Effector memory CD8-positive, alpha-beta T cell (primary cell): ENCODE results near the gene KIF26B.

Experiments used
- ATAC-seq: fragments of 150-1000 bp; cut with Tn5 transposase; replicated peaks from 2 replicates; pipeline ENCODE4 v1.10.0; 2021; ENCODE audit warnings: mild to moderate bottlenecking, moderate library complexity
- DNase-seq, 3 experiments: peaks; one replicate each; pipeline ENCODE4 v3.0.0; 2021
- H3K27ac Mint-ChIP-seq, 2 donors: one replicate each; pipeline ENCODE4 v1.8.0; 2022; ENCODE audit warnings: mild to moderate bottlenecking in 2 of 2, mixed read lengths in 2 of 2, moderate library complexity in 2 of 2
- H3K27me3 Mint-ChIP-seq, 2 donors: one replicate each; pipeline ENCODE4 v1.8.0; 2022; ENCODE audit warnings: mixed read lengths in 2 of 2
- H3K36me3 Mint-ChIP-seq: one replicate; pipeline ENCODE4 v1.8.0; 2022; ENCODE audit warnings: mild to moderate bottlenecking, moderate library complexity, mixed read lengths; ENCODE audit not compliant: insufficient read depth
- H3K4me1 Mint-ChIP-seq, 2 donors: one replicate each; pipeline ENCODE4 v1.8.0; 2022; ENCODE audit warnings: low read depth in 2 of 2, mixed read lengths in 2 of 2
- H3K4me3 Mint-ChIP-seq, 2 donors: one replicate each; pipeline ENCODE4 v1.8.0; 2022; ENCODE audit warnings: mild to moderate bottlenecking in 2 of 2, mixed read lengths in 2 of 2, moderate library complexity in 2 of 2
- H3K9me3 Mint-ChIP-seq, 2 donors: one replicate each; pipeline ENCODE4 v1.8.0; 2022; ENCODE audit warnings: mixed read lengths in 2 of 2

Gene KIF26B

GRCh38 chr1:245370175-245370825, 215.5 kb downstream of the KIF26B start:
- peaks cover 0 to 6% of the 10 kb centered on the region in 2 donors for H3K27me3 Mint-ChIP-seq
- no peaks in the 10 kb centered on the region for H3K4me1 Mint-ChIP-seq
- peaks cover 4% of the 10 kb centered on the region for H3K36me3 Mint-ChIP-seq
- ATAC-seq (no peak), DNase-seq (no peak)
- H3K27ac Mint-ChIP-seq, result no peak overlapping the region
- no peaks in the 10 kb centered on the region for H3K9me3 Mint-ChIP-seq
- H3K4me3 Mint-ChIP-seq, result no peak overlapping the region

GRCh38 chr1:245370905-245371581, 216.3 kb downstream of the KIF26B start:
- DNase-seq (no peak), ATAC-seq (no peak)
- peaks cover 4 to 5% of the 10 kb centered on the region in 2 donors for H3K27me3 Mint-ChIP-seq
- H3K9me3 Mint-ChIP-seq, result no peaks in the 10 kb centered on the region
- peaks cover 4% of the 10 kb centered on the region for H3K36me3 Mint-ChIP-seq
- no peak overlapping the region for H3K27ac Mint-ChIP-seq
- H3K4me3 Mint-ChIP-seq, result no peak overlapping the region
- H3K4me1 Mint-ChIP-seq, result no peaks in the 10 kb centered on the region

DNA sequence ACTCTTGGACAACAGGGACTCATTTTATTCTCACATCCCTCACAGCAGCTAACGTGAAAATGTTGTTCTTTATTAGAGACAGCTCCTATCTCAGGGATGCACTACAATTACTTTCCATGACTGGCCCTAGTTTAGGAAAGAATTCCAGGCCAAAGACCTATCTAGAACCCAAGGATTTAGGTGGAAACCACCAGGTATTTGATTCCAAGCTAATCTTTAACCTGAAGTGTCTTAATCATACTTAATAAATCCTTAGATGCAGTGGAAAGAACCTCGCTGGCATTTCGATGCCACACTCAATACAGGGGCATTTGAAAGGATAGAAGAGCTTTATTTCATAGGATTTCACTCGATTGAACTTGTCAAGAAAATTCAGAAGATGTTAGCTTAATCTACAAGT, 218.3 kb downstream of the KIF26B start:
- Mint-ChIP-seq H3K27ac (no peak overlapping the region), H3K4me3 (no peak overlapping the region), H3K27me3 (peaks cover 5 to 6% of the 10 kb centered on the region in 2 donors), H3K4me1 (peaks cover 4 to 7% of the 10 kb centered on the region in 2 donors), H3K36me3 (peaks cover 4% of the 10 kb centered on the region), H3K9me3 (no peaks in the 10 kb centered on the region)
- ATAC-seq (no peak), DNase-seq (no peak)

DNA sequence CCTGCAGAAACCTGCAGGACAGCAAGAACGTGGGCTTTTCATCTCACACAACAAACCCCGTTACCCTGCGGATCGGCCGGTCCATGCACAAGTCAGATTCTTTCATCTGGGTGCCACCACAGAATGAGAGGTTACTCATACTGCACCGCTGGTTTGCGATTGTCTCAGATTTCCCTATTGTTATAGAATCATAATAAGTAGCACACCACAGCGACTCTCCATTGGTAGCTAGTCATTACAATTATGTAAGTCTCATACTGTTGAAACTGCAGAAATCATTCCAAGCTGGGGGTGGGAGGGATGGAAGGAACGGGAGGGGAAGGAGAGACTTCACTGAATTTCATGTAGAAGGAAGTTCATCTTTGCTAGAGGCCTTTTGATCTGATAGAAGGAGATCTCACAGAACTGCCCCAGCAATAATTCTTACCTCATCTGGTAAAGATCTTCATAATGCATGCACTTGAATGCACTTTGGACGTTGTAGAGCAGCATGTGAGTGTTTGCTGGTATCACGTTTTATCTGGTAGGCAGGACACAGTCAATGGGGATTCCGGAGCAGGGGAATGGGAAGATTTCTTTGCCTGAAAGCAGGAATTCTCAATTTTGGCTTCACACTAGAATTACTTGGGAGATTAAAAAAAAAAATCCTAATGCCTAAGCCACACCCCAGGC, 221.1 kb downstream of the KIF26B start:
- peaks cover 4% of the 10 kb centered on the region for H3K36me3 Mint-ChIP-seq
- H3K4me1 Mint-ChIP-seq, result peaks cover 4 to 7% of the 10 kb centered on the region in 2 donors
- no peak overlapping the region for H3K4me3 Mint-ChIP-seq
- no peak overlapping the region for H3K27ac Mint-ChIP-seq
- DNase-seq (no peak), ATAC-seq (no peak)
- no peaks in the 10 kb centered on the region for H3K9me3 Mint-ChIP-seq
- peaks cover 5 to 6% of the 10 kb centered on the region in 2 donors for H3K27me3 Mint-ChIP-seq

GRCh38 chr1:245377854-245378253, 223.1 kb downstream of the KIF26B start:
- no peak overlapping the region for H3K4me3 Mint-ChIP-seq
- peaks cover 4% of the 10 kb centered on the region for H3K36me3 Mint-ChIP-seq
- no peak for ATAC-seq
- H3K9me3 Mint-ChIP-seq, result peaks cover 0 to 3% of the 10 kb centered on the region in 2 donors
- DNase-seq, result no peak
- peak overlapping the region in 1 of 2 donors; percentile 10 for H3K27ac Mint-ChIP-seq
- peaks cover 4 to 7% of the 10 kb centered on the region in 2 donors for H3K4me1 Mint-ChIP-seq
- peaks cover 5 to 11% of the 10 kb centered on the region in 2 donors for H3K27me3 Mint-ChIP-seq

- peaks cover 0 to 3% of the 10 kb centered on the region in 2 donors for H3K9me3 Mint-ChIP-seq
- no peak overlapping the region for H3K4me3 Mint-ChIP-seq
- DNase-seq (no peak), ATAC-seq (no peak)
- H3K27me3 Mint-ChIP-seq, result peaks cover under 1 to 11% of the 10 kb centered on the region in 2 donors
- peaks cover 4 to 7% of the 10 kb centered on the region in 2 donors for H3K4me1 Mint-ChIP-seq
- H3K27ac Mint-ChIP-seq, result peak overlapping the region in 1 of 2 donors; percentile 10
- H3K36me3 Mint-ChIP-seq, result peaks cover 4% of the 10 kb centered on the region
Measured at GRCh38 chr1:245378311-245378722, 223.5 kb downstream of the KIF26B start.

- H3K27me3 Mint-ChIP-seq, result peaks cover 0 to 11% of the 10 kb centered on the region in 2 donors
- no peak overlapping the region for H3K27ac Mint-ChIP-seq
- ATAC-seq (no peak), DNase-seq (no peak)
- peaks cover 4 to 7% of the 10 kb centered on the region in 2 donors for H3K4me1 Mint-ChIP-seq
- H3K9me3 Mint-ChIP-seq, result peaks cover 0 to 3% of the 10 kb centered on the region in 2 donors
- no peak overlapping the region for H3K4me3 Mint-ChIP-seq
- H3K36me3 Mint-ChIP-seq, result no peaks in the 10 kb centered on the region
Measured at GRCh38 chr1:245378745-245379144, 224.0 kb downstream of the KIF26B start.

DNA sequence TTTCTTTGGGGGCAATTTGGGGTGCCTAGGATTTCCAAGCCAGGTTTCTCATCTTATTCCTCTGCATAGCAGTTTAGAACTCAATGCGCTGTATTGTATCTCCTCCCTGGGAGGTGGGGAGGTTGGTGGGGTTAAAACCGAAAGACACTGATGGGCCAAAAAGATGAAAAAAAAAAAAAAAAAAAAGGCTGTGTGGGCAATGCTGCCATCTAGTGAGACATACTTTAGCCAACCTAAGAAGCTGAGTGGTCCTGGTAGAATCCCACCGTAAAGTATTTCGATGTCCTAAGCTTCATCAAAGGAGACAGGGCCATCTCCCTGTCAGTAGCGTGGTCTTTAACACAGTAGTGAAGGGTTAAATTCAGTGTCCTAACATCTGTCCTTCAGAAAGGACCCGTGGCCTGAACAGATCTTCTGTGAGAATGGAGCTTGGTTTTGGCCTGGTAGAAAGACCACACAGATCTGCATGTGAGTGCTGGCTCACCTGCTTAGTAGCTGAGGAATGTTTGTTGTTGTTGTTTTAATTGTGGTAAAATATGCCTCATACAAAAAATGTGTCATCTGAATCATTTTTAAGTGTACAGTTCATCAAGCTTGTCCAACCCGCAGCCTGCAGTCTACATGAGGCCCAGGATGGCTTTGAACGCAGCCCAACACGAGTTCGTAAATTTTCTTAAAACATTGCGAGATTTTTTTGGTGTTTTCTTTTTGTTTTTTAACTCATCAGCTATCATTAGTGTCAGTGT, 226.2 kb downstream of the KIF26B start:
- Mint-ChIP-seq H3K4me1 (peaks cover 4 to 7% of the 10 kb centered on the region in 2 donors), H3K4me3 (no peak overlapping the region), H3K9me3 (peaks cover 0 to 3% of the 10 kb centered on the region in 2 donors), H3K36me3 (no peaks in the 10 kb centered on the region), H3K27me3 (peaks cover 12 to 17% of the 10 kb centered on the region in 2 donors), H3K27ac (no peak overlapping the region)
- ATAC-seq (no peak), DNase-seq (no peak)

DNA sequence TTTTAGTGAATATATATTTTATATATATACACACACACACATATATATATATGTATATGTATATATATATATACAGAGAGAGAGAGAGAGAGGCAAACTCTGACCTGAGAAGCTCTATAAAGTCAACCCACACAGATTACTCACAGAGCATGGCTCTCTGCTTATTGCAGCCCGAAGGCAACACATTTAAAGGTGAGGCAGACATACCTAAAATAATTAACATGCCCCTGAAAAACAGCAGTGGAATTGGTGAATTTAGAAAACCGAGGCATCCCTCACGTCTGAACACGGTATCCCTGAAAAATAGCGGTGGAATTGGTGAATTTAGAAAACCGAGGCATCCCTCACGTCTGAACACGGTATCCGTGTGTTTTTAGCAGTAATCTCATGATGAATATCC, 228.2 kb downstream of the KIF26B start:
- DNase-seq (no peak), ATAC-seq (no peak)
- no peaks in the 10 kb centered on the region for H3K4me1 Mint-ChIP-seq
- H3K27me3 Mint-ChIP-seq, result peaks cover 17 to 33% of the 10 kb centered on the region in 2 donors
- H3K36me3 Mint-ChIP-seq, result no peaks in the 10 kb centered on the region
- no peak overlapping the region for H3K4me3 Mint-ChIP-seq
- H3K9me3 Mint-ChIP-seq, result peaks cover 0 to 3% of the 10 kb centered on the region in 2 donors
- no peak overlapping the region for H3K27ac Mint-ChIP-seq

DNA sequence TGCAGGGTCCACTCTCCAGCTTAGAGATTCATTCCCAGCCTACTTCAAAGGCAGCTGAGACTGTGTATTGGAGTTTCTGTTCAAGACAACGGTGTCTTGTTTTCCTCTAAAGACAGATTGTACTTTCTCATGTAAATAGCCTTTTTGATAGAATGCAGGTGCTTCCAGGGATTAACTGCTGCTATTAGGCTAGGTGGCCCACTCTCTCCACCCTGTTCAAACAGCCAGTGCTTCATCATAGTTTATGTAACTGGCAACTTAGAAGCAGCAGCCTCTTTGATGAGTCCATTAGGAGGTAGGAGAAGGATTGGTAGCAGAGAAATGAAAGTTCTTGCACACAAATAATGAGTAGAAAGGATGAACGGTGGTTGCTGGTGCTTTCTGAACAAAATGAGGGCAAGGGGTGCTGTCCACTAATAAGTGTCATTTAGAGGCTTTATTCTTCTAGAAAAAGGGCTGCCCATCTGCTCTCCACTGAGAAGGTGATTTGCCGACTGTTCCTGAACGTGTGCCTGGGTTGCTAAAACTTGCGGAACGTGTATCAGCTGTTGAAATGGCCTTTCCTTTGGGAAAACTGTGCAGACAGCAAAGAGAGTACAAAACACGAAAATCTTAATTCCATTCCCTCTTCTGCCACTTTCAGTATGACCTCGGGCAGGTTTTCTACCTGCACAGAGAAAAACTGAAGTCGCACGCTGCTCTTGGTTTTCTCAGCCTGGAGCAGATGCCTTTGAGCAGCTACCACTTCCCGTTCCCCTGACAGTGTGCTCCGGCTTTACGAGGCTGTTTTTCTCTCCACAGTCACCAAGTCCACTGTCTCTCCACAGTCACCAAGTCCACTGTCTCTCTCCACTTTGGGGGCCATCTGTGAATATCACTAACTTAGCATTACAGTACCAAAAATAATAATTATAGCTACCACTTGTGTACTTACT, 228.9 kb downstream of the KIF26B start:
- H3K36me3 Mint-ChIP-seq, result no peaks in the 10 kb centered on the region
- no peak overlapping the region for H3K4me3 Mint-ChIP-seq
- DNase-seq (no peak), ATAC-seq (no peak)
- H3K27ac Mint-ChIP-seq, result no peak overlapping the region
- no peaks in the 10 kb centered on the region for H3K4me1 Mint-ChIP-seq
- peaks cover 17 to 33% of the 10 kb centered on the region in 2 donors for H3K27me3 Mint-ChIP-seq
- peaks cover 0 to 3% of the 10 kb centered on the region in 2 donors for H3K9me3 Mint-ChIP-seq

- peaks cover 2% of the 10 kb centered on the region for H3K36me3 Mint-ChIP-seq
- H3K4me3 Mint-ChIP-seq, result no peak overlapping the region
- H3K27me3 Mint-ChIP-seq, result peaks cover 21 to 32% of the 10 kb centered on the region in 2 donors
- ATAC-seq, result no peak
- H3K9me3 Mint-ChIP-seq, result peaks cover 0 to 3% of the 10 kb centered on the region in 2 donors
- no peak overlapping the region for H3K27ac Mint-ChIP-seq
- H3K4me1 Mint-ChIP-seq, result no peaks in the 10 kb centered on the region
- no peak for DNase-seq
Measured at GRCh38 chr1:245386297-245386971, 231.6 kb downstream of the KIF26B start.

- DNase-seq (no peak), ATAC-seq (no peak)
- Mint-ChIP-seq H3K36me3 (peaks cover 2% of the 10 kb centered on the region), H3K4me1 (no peaks in the 10 kb centered on the region), H3K27ac (no peak overlapping the region), H3K4me3 (no peak overlapping the region), H3K27me3 (peaks cover 21 to 27% of the 10 kb centered on the region in 2 donors), H3K9me3 (no peaks in the 10 kb centered on the region)
Measured at GRCh38 chr1:245388687-245389086, 233.9 kb downstream of the KIF26B start.
